Epithelial cell of esophagus (primary cell): Measurements from ENCODE around the gene TELO2.
A peak's percentile ranks its signal among the peaks of the same experiment; 100 is the strongest.

Experiments used
- DNase-seq: peaks from one replicate; pipeline ENCODE4 v3.0.0; 2010; ENCODE audit warnings: low read depth
- H3K4me3 ChIP-seq: 2 replicates; pipeline ENCODE4 v1.5.1; 2011; ENCODE audit warnings: mild to moderate bottlenecking, low read length, control low read depth
- TF ChIP-seq, protein P1 (sequence below): IDR thresholded peaks from 2 replicates; pipeline ENCODE4 v1.5.1; 2011; ENCODE audit warnings: low read depth, mild to moderate bottlenecking, low read length, control low read depth, inconsistent platforms; ENCODE audit not compliant: insufficient read depth; ENCODE audit errors: missing control alignments

The TELO2 gene

DNA sequence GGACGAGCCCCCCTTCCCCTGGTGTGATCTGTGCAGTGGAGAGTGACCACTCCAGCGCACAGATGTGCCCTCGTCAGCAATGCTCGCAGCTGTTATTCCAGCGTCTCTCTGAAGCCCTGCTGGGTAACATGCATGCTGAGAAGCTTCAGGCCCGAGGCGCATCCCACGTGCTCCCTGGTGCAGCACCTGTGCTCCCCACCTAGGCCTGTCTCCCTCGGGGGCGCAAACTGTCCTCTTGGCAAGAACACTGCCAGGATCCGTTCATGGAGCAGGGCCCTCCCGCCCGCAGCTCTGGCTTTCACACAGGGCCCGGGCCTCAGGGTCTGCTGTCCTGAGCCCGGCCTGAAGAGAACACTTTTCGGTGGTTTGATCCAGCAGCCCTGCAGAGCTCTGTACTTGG lies 53.3 kb downstream of the TELO2 start:
- TF ChIP-seq, protein P1, sequence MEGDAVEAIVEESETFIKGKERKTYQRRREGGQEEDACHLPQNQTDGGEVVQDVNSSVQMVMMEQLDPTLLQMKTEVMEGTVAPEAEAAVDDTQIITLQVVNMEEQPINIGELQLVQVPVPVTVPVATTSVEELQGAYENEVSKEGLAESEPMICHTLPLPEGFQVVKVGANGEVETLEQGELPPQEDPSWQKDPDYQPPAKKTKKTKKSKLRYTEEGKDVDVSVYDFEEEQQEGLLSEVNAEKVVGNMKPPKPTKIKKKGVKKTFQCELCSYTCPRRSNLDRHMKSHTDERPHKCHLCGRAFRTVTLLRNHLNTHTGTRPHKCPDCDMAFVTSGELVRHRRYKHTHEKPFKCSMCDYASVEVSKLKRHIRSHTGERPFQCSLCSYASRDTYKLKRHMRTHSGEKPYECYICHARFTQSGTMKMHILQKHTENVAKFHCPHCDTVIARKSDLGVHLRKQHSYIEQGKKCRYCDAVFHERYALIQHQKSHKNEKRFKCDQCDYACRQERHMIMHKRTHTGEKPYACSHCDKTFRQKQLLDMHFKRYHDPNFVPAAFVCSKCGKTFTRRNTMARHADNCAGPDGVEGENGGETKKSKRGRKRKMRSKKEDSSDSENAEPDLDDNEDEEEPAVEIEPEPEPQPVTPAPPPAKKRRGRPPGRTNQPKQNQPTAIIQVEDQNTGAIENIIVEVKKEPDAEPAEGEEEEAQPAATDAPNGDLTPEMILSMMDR, result no peak
- no peak for DNase-seq

DNA sequence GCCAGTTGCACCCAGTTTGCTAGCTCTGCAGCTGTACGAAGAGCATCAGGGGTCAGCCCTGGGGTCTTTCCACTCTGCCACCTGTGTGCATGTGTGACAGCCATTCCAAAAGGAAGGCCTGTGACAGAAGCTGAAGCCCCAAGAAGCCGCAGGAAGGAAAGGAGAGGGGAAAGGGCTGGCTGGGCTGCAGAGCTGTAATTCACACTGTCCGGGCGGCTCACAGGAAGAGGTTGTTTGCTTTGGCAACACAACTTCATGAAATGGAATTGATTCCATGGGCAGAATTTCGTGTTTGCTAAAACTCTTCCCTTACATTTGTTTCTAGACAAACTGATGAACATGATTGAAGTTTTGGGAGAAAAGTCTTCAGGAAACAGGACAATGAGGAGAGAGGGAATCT lies 55.1 kb downstream of the TELO2 start:
- no peak overlapping the region for H3K4me3 ChIP-seq
- no peak for DNase-seq
- TF ChIP-seq, protein P1, result no peak

More for the DNA sequence above, 53.3 kb downstream of the TELO2 start:
- no peak overlapping the region for H3K4me3 ChIP-seq

DNA sequence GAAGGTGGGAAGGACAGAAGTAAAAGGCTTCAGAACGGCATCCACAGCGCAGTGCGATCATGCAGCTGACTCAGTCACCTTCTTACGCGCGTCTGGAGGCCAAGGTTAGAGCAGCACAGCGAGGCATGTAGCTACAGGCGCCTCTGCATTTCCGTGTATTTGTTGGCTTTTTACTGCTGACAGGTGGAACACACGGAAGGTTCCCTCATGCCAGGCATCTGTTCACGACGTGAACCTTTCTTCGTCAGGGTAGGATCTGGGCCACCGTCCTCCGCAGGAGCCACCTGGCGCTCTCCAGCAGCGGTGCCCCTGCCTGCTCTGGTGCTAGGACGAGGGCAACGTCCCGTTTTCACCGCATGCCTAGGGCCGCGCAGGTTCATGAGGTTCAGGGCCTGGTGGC lies 55.6 kb downstream of the TELO2 start:
- no peak overlapping the region for H3K4me3 ChIP-seq
- TF ChIP-seq, protein P1, result no peak
- peak; percentile 50 for DNase-seq

DNA sequence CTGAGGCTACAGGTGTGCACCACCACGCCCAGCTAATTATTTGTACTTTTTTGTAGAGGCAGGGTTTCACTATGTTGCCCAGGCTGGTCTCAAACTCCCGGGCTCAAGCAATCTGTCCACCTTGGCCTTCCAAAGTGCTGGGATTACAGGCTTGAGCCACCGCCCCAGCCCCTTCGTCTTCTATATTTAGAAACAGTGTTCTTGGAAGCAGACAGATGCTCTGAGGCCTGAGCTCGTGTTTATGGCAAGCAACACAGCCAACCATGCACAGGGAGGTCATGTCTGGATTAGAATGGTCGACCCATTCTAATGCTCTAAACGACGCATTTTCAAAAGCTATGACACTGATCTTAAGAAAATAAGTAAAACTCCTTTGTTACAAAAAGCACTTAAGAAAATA lies 56.9 kb downstream of the TELO2 start:
- DNase-seq, result no peak
- no peak overlapping the region for H3K4me3 ChIP-seq
- TF ChIP-seq, protein P1, result no peak

DNA sequence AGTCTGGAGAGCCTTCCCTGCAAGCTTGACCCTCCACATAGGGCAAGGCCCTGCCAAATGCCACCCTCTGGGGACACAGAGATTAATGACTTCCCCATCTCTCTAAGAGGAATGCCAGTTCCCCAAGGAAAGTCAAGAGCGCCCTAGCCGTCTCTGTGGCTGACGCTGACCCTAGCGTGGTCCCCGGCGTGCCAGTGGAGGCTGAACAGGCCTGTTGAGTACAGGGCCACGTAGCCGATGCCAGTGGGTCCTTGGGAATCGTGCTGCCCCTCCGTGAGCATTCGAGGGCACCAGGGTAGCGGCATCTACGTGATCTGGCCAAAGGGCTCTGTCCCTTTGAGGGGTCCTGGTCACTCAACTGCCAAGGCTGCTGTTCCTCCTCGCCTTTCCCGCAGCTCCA lies 57.5 kb downstream of the TELO2 start:
- TF ChIP-seq, protein P1, result no peak
- no peak for DNase-seq
- H3K4me3 ChIP-seq, result no peak overlapping the region

DNA sequence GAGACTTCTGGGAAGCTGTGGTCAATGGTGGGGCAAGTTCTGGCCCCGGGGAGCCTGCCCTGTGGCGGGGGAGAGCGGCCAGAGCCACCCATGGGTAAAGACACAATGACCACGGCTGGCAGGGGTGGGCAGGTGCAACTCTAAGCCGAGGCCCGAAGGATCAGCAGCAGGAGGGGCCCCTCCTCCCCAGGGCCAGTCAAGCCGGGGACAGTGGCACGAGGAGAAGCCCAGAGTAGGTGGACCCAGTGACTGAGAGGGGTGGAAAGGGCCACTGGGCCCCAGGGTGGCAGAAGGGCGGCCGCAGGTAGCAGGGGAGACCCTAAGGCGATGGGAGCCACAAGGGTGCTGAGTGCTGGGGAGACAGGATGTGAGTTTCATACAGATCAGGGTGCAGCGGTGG lies 58.0 kb downstream of the TELO2 start:
- no peak for DNase-seq
- TF ChIP-seq, protein P1, result no peak
- no peak overlapping the region for H3K4me3 ChIP-seq

DNA sequence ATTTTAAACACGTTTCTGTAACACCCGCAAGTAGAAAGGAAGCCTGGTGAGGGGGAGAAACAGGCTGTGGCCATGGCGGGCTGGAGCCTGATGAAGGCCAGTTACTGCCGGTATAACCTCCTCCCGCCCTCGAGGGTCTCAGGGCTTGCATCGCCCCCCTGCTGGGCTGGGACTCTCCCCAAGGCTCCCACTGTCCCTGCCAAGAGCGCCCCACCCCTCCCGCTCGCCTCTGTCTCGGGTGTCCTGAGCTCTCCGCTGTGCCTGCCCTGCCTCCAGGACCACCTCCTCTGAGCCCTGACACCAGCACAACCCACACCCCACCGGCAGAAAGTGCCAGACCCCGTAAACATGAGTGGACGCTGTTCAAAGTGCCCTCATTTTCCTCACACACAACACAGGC lies 59.0 kb downstream of the TELO2 start:
- TF ChIP-seq, protein P1, result no peak
- H3K4me3 ChIP-seq, result no peak overlapping the region
- no peak for DNase-seq
